Gastroesophageal sphincter (tissue), 3 donors: ENCODE measurements around the gene PIGU.

Experiments
- EP300 ChIP-seq: sonication (generic); formaldehyde crosslinking; IDR thresholded peaks from one replicate; pipeline ENCODE4 v1.6.1; 2017; ENCODE audit warnings: antibody characterized with exemption, mild to moderate bottlenecking
- POLR2A ChIP-seq, 2 donors: fragments of 450-650 bp; IDR thresholded peaks; one replicate each; pipeline ENCODE4 v1.6.1; 2017; ENCODE audit warnings: antibody characterized with exemption in 2 of 2, mild to moderate bottlenecking in 2 of 2, moderate library complexity in 1 of 2
- POLR2AphosphoS5 ChIP-seq: sonication (generic); formaldehyde crosslinking; IDR thresholded peaks from one replicate; pipeline ENCODE4 v1.6.1; 2017; ENCODE audit warnings: antibody characterized with exemption
- TF ChIP-seq, protein P1 (sequence below), 4 experiments: fragments of 200-600 bp in 2 of 4; fragments of 450-650 bp in 2 of 4; sonication (generic) in 1 of 4; IDR thresholded peaks; one replicate each; pipeline ENCODE4 v1.5.1; 2017 to 2019; ENCODE audit warnings: antibody characterized with exemption in 4 of 4, mild to moderate bottlenecking in 2 of 4, moderate library complexity in 2 of 4

DNA sequence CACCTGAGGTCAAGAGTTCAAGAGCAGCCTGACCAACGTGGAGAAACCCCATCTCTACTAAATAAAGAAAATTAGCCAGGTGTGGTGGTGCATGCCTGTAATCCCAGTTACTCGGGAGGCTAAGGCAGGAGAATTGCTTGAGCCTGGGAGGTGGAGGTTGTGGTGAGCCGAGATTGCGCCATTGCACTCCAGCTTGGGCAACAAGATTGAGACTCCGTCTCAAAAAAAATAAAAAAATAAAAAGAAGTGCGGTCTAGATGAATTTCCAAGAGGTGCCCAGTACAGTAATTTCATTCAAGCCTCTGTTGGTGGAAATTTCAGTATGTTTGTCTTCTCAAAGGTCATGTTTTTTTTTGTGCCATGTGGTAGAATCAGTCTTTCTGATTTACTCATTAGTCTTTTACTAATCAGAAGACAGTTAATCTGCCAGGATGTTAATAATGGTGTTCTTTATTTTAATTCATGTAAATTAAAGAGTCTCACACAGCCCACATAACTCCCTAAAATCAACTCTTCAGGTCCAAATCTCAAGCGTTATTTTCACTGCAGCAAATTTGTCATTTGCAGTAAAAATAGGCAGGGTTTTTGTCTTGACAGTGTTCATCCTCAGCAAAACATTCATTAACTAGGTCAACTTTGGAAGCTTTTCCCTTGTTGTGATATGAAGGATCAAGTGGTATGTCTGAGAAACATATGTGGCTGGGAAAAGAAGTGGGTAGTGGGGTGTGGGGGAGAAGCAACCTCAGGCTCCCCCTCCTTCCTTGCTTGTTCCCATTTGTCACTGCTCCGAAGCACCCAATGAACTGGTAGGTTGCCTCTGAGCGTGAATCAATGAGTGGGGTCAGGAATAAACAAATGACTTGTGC lies 40.6 kb upstream of the PIGU start:
- TF ChIP-seq, protein P1, sequence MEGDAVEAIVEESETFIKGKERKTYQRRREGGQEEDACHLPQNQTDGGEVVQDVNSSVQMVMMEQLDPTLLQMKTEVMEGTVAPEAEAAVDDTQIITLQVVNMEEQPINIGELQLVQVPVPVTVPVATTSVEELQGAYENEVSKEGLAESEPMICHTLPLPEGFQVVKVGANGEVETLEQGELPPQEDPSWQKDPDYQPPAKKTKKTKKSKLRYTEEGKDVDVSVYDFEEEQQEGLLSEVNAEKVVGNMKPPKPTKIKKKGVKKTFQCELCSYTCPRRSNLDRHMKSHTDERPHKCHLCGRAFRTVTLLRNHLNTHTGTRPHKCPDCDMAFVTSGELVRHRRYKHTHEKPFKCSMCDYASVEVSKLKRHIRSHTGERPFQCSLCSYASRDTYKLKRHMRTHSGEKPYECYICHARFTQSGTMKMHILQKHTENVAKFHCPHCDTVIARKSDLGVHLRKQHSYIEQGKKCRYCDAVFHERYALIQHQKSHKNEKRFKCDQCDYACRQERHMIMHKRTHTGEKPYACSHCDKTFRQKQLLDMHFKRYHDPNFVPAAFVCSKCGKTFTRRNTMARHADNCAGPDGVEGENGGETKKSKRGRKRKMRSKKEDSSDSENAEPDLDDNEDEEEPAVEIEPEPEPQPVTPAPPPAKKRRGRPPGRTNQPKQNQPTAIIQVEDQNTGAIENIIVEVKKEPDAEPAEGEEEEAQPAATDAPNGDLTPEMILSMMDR (IDR thresholded peaks at IDR 0.05) = no peak
- TF ChIP-seq POLR2A (IDR thresholded peaks at IDR 0.05) (no peak), EP300 (no peak), POLR2AphosphoS5 (no peak)
